HG02798 (cell line): Measurements from ENCODE around the gene PLRG1.
A peak's percentile ranks its signal among the peaks of the same experiment; 100 is the strongest.

Source experiments
- ATAC-seq: cut with Tn5 transposase; IDR thresholded peaks from one replicate; pipeline ENCODE4 v1.9.1; 2021; ENCODE audit warnings: mild to moderate bottlenecking; ENCODE audit not compliant: unreplicated experiment, poor library complexity

Gene PLRG1

GRCh38 chr4:154485127-154485773 is 65.0 kb downstream of the PLRG1 start:
- peak; percentile 96 for ATAC-seq
